Activated B cell treated with CpG ODN at 0.5 μM for 24 hours (primary cell): ENCODE results near the gene ROR2. TPM values are rescaled to one million over a fixed set of nuclear protein-coding genes. Genes with fewer than 3 reads are reported as not detected.

Experiments used
- ATAC-seq: fragments of 200-7000 bp; cut with Tn5 transposase; one replicate; pipeline ENCODE4 v1.10.0; 2021; ENCODE audit warnings: low read depth, mild to moderate bottlenecking, moderate library complexity
- CTCF ChIA-PET: fragments of 350-600 bp; sonication (Branson Sonifier 250); formaldehyde crosslinking; loops from one replicate; lab custom pipeline; 2021; ENCODE audit warnings: antibody characterized with exemption; lab: Charles Lee
- POLR2A ChIA-PET: fragments of 350-600 bp; sonication (Branson Sonifier 250); formaldehyde crosslinking; loops from one replicate; lab custom pipeline; 2021; ENCODE audit warnings: antibody characterized with exemption; lab: Charles Lee
- DNase-seq: peaks from one replicate; pipeline ENCODE4 v3.0.0; 2022
- H3K27ac Mint-ChIP-seq: one replicate; pipeline ENCODE4 v1.8.0; 2020; ENCODE audit warnings: mixed read lengths
- H3K27me3 Mint-ChIP-seq: one replicate; pipeline ENCODE4 v1.8.0; 2021; ENCODE audit warnings: mixed read lengths
- H3K36me3 Mint-ChIP-seq: one replicate; pipeline ENCODE4 v1.8.0; 2021; ENCODE audit warnings: low read depth, mixed read lengths
- H3K4me1 Mint-ChIP-seq: one replicate; pipeline ENCODE4 v1.8.0; 2021; ENCODE audit warnings: mixed read lengths
- H3K4me3 Mint-ChIP-seq: one replicate; pipeline ENCODE4 v1.8.0; 2020; ENCODE audit warnings: mild to moderate bottlenecking, mixed read lengths
- H3K9me3 Mint-ChIP-seq: one replicate; pipeline ENCODE4 v1.8.0; 2020; ENCODE audit warnings: mixed read lengths
- intact Hi-C: fragments of 100-400 bp; cut with micrococcal nuclease; formaldehyde crosslinking; loops from one replicate; pipeline ENCODE4 v1.15.1; 2024
- total RNA-seq: library from RNA; stranded (reverse); gene quantifications from 2 replicates; pipeline ENCODE4 v1.2.3, GENCODE V29; 2022
- TF ChIP-seq, protein P1 (sequence below): fragments of 200-600 bp; IDR thresholded peaks from one replicate; pipeline ENCODE4 v1.8.0; 2022; ENCODE audit warnings: antibody characterized with exemption, mild to moderate bottlenecking

The ROR2 gene
- total RNA-seq, 1 donor from 2014 or later, result not detected

DNA sequence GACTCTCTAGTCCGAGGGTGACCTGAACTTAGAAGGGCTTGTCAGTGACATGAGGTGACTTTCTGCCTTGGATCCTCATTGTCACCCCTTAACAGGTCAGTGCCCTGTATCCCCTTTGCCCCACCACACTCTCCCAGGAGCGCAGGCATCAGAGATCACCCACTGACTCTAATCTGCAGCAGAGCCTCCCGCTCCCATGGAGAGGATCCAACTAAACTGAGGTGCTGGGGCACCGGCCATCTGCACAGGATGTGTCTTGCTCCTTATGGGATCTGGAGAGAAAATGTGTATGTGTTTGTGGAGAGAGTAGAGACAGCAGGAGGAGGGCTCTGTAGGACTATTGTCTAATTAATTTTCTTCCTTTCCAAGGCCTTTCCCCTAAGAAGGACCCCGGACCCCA, 213.7 kb downstream of the ROR2 start:
- Mint-ChIP-seq H3K27ac (no peak overlapping the region), H3K36me3 (no peaks in the 10 kb centered on the region), H3K4me1 (no peaks in the 10 kb centered on the region), H3K27me3 (peaks cover 18% of the 10 kb centered on the region), H3K4me3 (no peak overlapping the region), H3K9me3 (no peaks in the 10 kb centered on the region)
- POLR2A ChIA-PET, result no interaction called here
- CTCF ChIA-PET, result no interaction called here
- ATAC-seq, result no peak
- TF ChIP-seq, protein P1, sequence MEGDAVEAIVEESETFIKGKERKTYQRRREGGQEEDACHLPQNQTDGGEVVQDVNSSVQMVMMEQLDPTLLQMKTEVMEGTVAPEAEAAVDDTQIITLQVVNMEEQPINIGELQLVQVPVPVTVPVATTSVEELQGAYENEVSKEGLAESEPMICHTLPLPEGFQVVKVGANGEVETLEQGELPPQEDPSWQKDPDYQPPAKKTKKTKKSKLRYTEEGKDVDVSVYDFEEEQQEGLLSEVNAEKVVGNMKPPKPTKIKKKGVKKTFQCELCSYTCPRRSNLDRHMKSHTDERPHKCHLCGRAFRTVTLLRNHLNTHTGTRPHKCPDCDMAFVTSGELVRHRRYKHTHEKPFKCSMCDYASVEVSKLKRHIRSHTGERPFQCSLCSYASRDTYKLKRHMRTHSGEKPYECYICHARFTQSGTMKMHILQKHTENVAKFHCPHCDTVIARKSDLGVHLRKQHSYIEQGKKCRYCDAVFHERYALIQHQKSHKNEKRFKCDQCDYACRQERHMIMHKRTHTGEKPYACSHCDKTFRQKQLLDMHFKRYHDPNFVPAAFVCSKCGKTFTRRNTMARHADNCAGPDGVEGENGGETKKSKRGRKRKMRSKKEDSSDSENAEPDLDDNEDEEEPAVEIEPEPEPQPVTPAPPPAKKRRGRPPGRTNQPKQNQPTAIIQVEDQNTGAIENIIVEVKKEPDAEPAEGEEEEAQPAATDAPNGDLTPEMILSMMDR, result no peak
- intact Hi-C loops, result no loop called here
- no peak for DNase-seq

DNA sequence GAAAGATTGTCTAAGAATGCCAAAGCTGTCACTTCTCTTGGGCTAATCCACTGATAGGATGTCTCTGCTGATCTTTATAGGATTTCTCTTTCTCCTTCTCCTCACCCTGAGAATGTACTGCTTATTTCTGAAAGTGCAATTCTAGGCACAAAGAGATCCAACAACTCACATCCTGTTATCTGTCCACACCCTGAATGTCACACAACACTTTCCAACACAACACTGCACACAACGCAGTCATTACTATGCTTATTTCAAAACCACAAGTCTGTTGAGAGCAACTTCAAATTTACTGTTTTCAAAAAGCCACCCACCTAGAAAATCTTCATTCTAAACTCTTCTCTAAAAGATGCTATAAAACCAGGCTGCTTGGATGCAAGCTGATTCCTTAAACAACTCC, 215.0 kb downstream of the ROR2 start:
- intact Hi-C loops, result loop anchor here (2.0 kb wide), 1 partner anchor 820 kb away; no protein-coding TSS in a partner anchor
- TF ChIP-seq, protein P1, result no peak
- POLR2A ChIA-PET, result no interaction called here
- Mint-ChIP-seq H3K27ac (no peak overlapping the region), H3K4me3 (no peak overlapping the region), H3K27me3 (peaks cover 18% of the 10 kb centered on the region), H3K36me3 (no peaks in the 10 kb centered on the region), H3K9me3 (no peaks in the 10 kb centered on the region), H3K4me1 (no peaks in the 10 kb centered on the region)
- CTCF ChIA-PET, result interaction anchor here (1.0 to 1.5 kb wide), 3 partner anchors 14 to 19 kb away, joined by 3 to 4 read pairs (median 4); no protein-coding TSS in a partner anchor
- ATAC-seq (no peak), DNase-seq (no peak)

DNA sequence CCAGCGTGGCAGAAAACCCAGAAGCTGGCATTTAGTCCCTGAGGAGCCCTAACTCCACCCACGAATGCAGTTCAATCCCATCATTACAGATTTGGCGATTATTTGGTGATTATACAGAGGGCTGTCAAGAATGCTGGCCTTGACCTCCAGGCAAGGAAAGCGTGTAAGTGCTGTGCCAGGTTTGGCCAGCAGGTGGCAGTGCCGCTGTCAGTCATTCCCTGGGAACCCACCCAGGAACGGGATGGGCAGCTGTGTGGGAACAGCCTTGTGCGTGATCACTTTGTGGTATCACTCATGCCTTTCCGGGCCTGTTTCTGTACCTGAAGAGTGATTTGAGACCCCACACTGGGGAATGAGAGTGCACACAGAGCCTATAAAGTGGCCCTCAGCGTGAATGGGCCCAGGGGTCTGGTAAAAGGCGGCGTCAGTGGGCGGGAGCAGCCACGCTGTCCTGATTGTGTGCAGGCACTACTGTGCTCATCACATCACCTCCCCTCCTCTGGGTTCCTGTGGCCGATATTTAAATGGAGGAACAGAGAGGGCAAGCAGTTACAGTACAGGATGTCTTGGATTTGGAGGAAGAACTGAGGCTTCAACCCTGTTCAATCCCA, 215.6 kb downstream of the ROR2 start:
- Mint-ChIP-seq H3K4me3 (no peak overlapping the region), H3K4me1 (no peaks in the 10 kb centered on the region), H3K27me3 (peaks cover 18% of the 10 kb centered on the region), H3K36me3 (no peaks in the 10 kb centered on the region), H3K27ac (no peak overlapping the region), H3K9me3 (no peaks in the 10 kb centered on the region)
- intact Hi-C loops, result loop anchor here (1.0 to 2.0 kb wide), 2 partner anchors 216 to 820 kb away; partner anchors contain the start of gene ROR2
- ATAC-seq (peak; percentile 57), DNase-seq (peak; percentile 58)
- POLR2A ChIA-PET, result no interaction called here
- CTCF ChIA-PET, result interaction anchor here (0.7 to 1.5 kb wide), 6 partner anchors 13 to 820 kb away, joined by 3 to 4 read pairs (median 4); no protein-coding TSS in a partner anchor
- TF ChIP-seq, protein P1, result peak; percentile 98

DNA sequence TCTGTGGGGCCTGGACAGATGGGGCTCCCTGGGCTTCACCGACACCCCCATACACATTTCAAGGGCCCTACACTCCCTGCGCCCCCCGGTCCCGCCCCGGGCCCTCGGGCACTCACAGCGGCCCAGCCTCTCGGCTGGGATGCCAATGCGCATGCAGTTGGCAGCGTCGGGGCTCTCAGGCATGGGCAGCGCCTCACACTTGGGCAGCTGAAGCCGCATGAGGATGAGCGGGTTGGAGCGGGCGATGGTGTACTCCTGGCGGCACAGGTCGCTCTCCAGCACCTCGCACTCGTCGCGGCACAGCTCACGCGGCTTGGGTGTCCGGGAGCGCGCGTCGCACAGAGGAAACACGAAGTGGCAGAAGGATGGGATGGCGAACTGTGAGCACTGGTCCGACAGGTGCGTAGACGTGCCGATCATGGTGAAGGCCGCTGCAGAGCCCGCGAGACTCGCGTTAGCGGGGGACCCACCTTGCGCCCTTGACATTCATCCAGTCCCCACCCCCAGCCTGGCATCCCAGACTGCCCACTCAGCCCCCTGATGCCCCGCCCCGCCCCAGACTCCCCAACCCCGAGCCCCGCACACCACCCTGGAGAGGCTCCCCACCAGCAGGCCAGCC, 216.9 kb downstream of the ROR2 start:
- H3K27ac Mint-ChIP-seq, result no peak overlapping the region
- ChIA-PET POLR2A (no interaction called here), CTCF (interaction anchor here (1.3 kb wide), 1 partner anchor 818 kb away, joined by 4 read pairs; no protein-coding TSS in a partner anchor)
- intact Hi-C loops, result no loop called here
- H3K4me1 Mint-ChIP-seq, result no peaks in the 10 kb centered on the region
- TF ChIP-seq, protein P1, result no peak
- no peak overlapping the region for H3K4me3 Mint-ChIP-seq
- H3K27me3 Mint-ChIP-seq, result peaks cover 15% of the 10 kb centered on the region
- H3K9me3 Mint-ChIP-seq, result no peaks in the 10 kb centered on the region
- H3K36me3 Mint-ChIP-seq, result no peaks in the 10 kb centered on the region
- ATAC-seq, result no peak
- no peak for DNase-seq
